GM19372 (cell line): ENCODE data around the gene CTXND2.

ENCODE experiments used
- ATAC-seq: cut with Tn5 transposase; IDR thresholded peaks from one replicate; pipeline ENCODE4 v1.9.1; 2021; ENCODE audit warnings: mild to moderate bottlenecking, low read depth, moderate library complexity; ENCODE audit not compliant: unreplicated experiment

The CTXND2 gene

DNA sequence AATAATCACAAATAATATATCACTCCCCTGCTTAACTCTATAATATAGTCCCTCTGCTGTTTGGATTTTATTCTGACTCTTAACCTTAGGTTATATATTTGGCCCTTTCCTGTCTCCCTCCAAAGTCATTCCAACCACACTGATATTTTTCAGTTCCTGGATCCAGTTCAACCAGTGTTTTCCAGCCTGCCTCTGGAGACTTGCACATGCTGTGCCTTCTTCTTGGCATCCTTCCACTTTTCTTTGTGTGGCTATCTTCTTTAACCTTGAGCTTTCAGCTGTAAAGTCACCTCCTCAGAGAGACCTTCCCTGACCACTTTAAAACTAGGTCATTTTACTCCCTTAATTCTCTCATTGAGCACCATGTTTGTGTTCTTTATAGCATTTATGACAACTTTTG is 68.3 kb downstream of the CTXND2 start:
- ATAC-seq: no peak

DNA sequence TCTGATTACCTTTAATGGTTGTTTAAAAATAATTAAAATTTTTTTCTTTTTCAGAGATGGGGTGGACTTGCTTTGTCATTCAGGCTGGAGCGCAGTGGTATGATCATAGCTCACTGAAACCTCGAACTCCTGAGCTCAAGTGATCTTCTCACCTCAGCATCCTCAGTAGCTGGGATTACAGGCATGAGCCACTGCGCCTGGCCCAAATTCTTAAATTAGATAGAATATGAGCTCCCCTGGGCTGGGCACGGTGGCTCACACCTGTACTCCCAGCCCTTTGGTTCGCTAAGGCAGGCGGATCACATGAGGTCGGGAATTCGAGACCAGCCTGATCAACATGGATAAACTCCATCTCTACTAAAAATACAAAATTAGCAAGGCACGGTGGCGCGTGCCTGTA is 70.7 kb downstream of the CTXND2 start:
- ATAC-seq: no peak

DNA sequence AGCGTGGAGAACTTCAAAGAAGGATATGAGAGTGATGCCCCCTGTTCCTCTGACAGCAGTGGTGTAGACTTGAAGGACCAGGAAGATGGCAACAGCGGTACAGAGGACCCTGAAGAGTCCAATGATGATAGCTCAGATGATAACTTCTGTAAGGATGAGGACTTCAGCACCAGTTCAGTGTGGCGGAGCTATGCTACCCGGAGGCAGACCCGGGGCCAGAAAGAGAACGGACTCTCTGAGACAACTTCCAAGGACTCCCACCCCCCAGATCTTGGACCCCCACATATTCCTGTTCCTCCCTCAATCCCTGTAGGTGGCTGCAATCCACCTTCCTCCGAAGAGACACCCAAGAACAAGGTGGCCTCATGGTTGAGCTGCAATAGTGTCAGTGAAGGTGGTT is 73.7 kb downstream of the CTXND2 start:
- no peak for ATAC-seq

DNA sequence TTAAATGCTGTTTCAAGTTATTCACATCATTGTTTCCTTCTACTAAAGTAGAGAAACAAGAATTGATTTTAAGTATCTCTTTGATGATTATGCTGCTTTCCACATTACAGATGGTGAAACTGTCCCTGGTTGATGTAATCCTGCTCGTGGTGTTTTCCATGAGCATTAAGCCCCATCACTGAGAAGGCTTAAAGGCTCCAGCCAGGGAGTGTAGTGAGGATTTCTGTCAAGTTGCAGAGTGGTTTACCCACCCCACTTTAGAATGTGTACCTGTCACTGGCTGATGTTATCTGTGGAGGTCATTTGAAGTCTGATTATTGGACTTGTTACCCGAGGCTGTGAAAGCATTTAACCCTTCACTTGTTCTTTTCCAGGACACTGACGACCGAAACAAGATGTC is 74.8 kb downstream of the CTXND2 start:
- no peak for ATAC-seq
